T-helper 1 cell treated with Interleukin-12 subunit alpha and Interleukin-12 subunit beta and Interleukin-4 antibody, amounts not matched to agents 30 μg/mL and 1 μg/mL, for 36 hours (primary cell): Measurements from ENCODE around the gene HTRA1.

Source experiments
- H3K27ac Mint-ChIP-seq: one replicate; pipeline ENCODE4 v1.8.0; 2021; ENCODE audit warnings: mild to moderate bottlenecking, mixed read lengths
- H3K27me3 Mint-ChIP-seq: one replicate; pipeline ENCODE4 v1.8.0; 2021; ENCODE audit warnings: low read depth, mixed read lengths
- H3K36me3 Mint-ChIP-seq: one replicate; pipeline ENCODE4 v1.8.0; 2021; ENCODE audit warnings: low read depth, mixed read lengths
- H3K4me1 Mint-ChIP-seq: one replicate; pipeline ENCODE4 v1.8.0; 2021; ENCODE audit warnings: low read depth, mixed read lengths
- H3K4me3 Mint-ChIP-seq: one replicate; pipeline ENCODE4 v1.8.0; 2021; ENCODE audit warnings: mild to moderate bottlenecking, moderate library complexity, mixed read lengths
- H3K9me3 Mint-ChIP-seq: one replicate; pipeline ENCODE4 v1.8.0; 2021; ENCODE audit warnings: mixed read lengths

Gene HTRA1

GRCh38 chr10:122549636-122550035 is 88.3 kb downstream of the HTRA1 start:
- H3K4me1 Mint-ChIP-seq: peaks cover 2% of the 10 kb centered on the region
- H3K27ac Mint-ChIP-seq: no peak overlapping the region
- H3K4me3 Mint-ChIP-seq: no peak overlapping the region

GRCh38 chr10:122550427-122550826 is 89.1 kb downstream of the HTRA1 start:
- H3K27ac Mint-ChIP-seq: no peak overlapping the region
- no peak overlapping the region for H3K4me3 Mint-ChIP-seq
- no peaks in the 10 kb centered on the region for H3K36me3 Mint-ChIP-seq
- no peaks in the 10 kb centered on the region for H3K9me3 Mint-ChIP-seq
- H3K4me1 Mint-ChIP-seq: peaks cover 2% of the 10 kb centered on the region
- H3K27me3 Mint-ChIP-seq: no peaks in the 10 kb centered on the region

More at GRCh38 chr10:122549636-122550035, 88.3 kb downstream of the HTRA1 start:
- Mint-ChIP-seq H3K9me3 (no peaks in the 10 kb centered on the region), H3K27me3 (no peaks in the 10 kb centered on the region), H3K36me3 (no peaks in the 10 kb centered on the region)

GRCh38 chr10:122550983-122551382 is 89.6 kb downstream of the HTRA1 start:
- H3K36me3 Mint-ChIP-seq: no peaks in the 10 kb centered on the region
- no peak overlapping the region for H3K4me3 Mint-ChIP-seq
- H3K27ac Mint-ChIP-seq: no peak overlapping the region
- peaks cover 2% of the 10 kb centered on the region for H3K4me1 Mint-ChIP-seq
- no peaks in the 10 kb centered on the region for H3K9me3 Mint-ChIP-seq
- no peaks in the 10 kb centered on the region for H3K27me3 Mint-ChIP-seq

- Mint-ChIP-seq H3K27ac (no peak overlapping the region), H3K4me3 (no peak overlapping the region), H3K4me1 (peaks cover 2% of the 10 kb centered on the region), H3K9me3 (no peaks in the 10 kb centered on the region), H3K36me3 (no peaks in the 10 kb centered on the region), H3K27me3 (no peaks in the 10 kb centered on the region)
Observed at GRCh38 chr10:122551450-122551849, 90.1 kb downstream of the HTRA1 start.

GRCh38 chr10:122553341-122553740 is 92.0 kb downstream of the HTRA1 start:
- no peak overlapping the region for H3K4me3 Mint-ChIP-seq
- H3K9me3 Mint-ChIP-seq: no peaks in the 10 kb centered on the region
- H3K36me3 Mint-ChIP-seq: no peaks in the 10 kb centered on the region
- no peak overlapping the region for H3K27ac Mint-ChIP-seq
- peaks cover 2% of the 10 kb centered on the region for H3K4me1 Mint-ChIP-seq
- no peaks in the 10 kb centered on the region for H3K27me3 Mint-ChIP-seq

- no peaks in the 10 kb centered on the region for H3K9me3 Mint-ChIP-seq
- no peak overlapping the region for H3K4me3 Mint-ChIP-seq
- peaks cover 9% of the 10 kb centered on the region for H3K4me1 Mint-ChIP-seq
- H3K36me3 Mint-ChIP-seq: no peaks in the 10 kb centered on the region
- H3K27ac Mint-ChIP-seq: no peak overlapping the region
- no peaks in the 10 kb centered on the region for H3K27me3 Mint-ChIP-seq
Observed at GRCh38 chr10:122554131-122555036, 93.0 kb downstream of the HTRA1 start.

- Mint-ChIP-seq H3K27me3 (no peaks in the 10 kb centered on the region), H3K36me3 (no peaks in the 10 kb centered on the region), H3K4me1 (peaks cover 9% of the 10 kb centered on the region)
Observed at GRCh38 chr10:122555442-122555841, 94.1 kb downstream of the HTRA1 start.

GRCh38 chr10:122557516-122557915 is 96.2 kb downstream of the HTRA1 start:
- H3K27ac Mint-ChIP-seq: no peak overlapping the region
- no peaks in the 10 kb centered on the region for H3K9me3 Mint-ChIP-seq
- H3K36me3 Mint-ChIP-seq: no peaks in the 10 kb centered on the region
- H3K4me1 Mint-ChIP-seq: peaks cover 7% of the 10 kb centered on the region
- no peak overlapping the region for H3K4me3 Mint-ChIP-seq
- peaks cover 10% of the 10 kb centered on the region for H3K27me3 Mint-ChIP-seq

More at GRCh38 chr10:122555442-122555841, 94.1 kb downstream of the HTRA1 start:
- no peaks in the 10 kb centered on the region for H3K9me3 Mint-ChIP-seq
- H3K27ac Mint-ChIP-seq: no peak overlapping the region
- H3K4me3 Mint-ChIP-seq: no peak overlapping the region

GRCh38 chr10:122558452-122558851 is 97.1 kb downstream of the HTRA1 start:
- no peak overlapping the region for H3K27ac Mint-ChIP-seq
- H3K4me3 Mint-ChIP-seq: no peak overlapping the region
- peaks cover 10% of the 10 kb centered on the region for H3K27me3 Mint-ChIP-seq

GRCh38 chr10:122559228-122559627 is 97.9 kb downstream of the HTRA1 start:
- Mint-ChIP-seq H3K27ac (no peak overlapping the region), H3K9me3 (no peaks in the 10 kb centered on the region), H3K4me3 (no peak overlapping the region), H3K36me3 (no peaks in the 10 kb centered on the region), H3K4me1 (peaks cover 7% of the 10 kb centered on the region), H3K27me3 (peaks cover 10% of the 10 kb centered on the region)

More at GRCh38 chr10:122558452-122558851, 97.1 kb downstream of the HTRA1 start:
- Mint-ChIP-seq H3K4me1 (peaks cover 7% of the 10 kb centered on the region), H3K36me3 (no peaks in the 10 kb centered on the region), H3K9me3 (no peaks in the 10 kb centered on the region)

GRCh38 chr10:122560279-122560804 is 99.0 kb downstream of the HTRA1 start, which contains the start of gene DMBT1:
DMBT1 (plus strand) TSS chr10:122560754; CDS start chr10:122560771, 17 bp downstream.
- peaks cover 11% of the 10 kb centered on the region for H3K27me3 Mint-ChIP-seq
- H3K4me1 Mint-ChIP-seq: peaks cover 7% of the 10 kb centered on the region
- no peak within 1 kb of the TSS for H3K4me3 Mint-ChIP-seq
- H3K36me3 Mint-ChIP-seq: no peaks in the 10 kb centered on the region
- no peak within 1 kb of the TSS for H3K27ac Mint-ChIP-seq
- no peaks in the 10 kb centered on the region for H3K9me3 Mint-ChIP-seq

- Mint-ChIP-seq H3K36me3 (no peaks in the 10 kb centered on the region), H3K4me3 (no peak overlapping the region), H3K4me1 (peaks cover 7% of the 10 kb centered on the region), H3K27ac (no peak overlapping the region), H3K27me3 (peaks cover 15% of the 10 kb centered on the region), H3K9me3 (no peaks in the 10 kb centered on the region)
Observed at GRCh38 chr10:122561212-122561611, 99.9 kb downstream of the HTRA1 start.

- H3K27me3 Mint-ChIP-seq: peaks cover 15% of the 10 kb centered on the region
- no peaks in the 10 kb centered on the region for H3K9me3 Mint-ChIP-seq
- no peak overlapping the region for H3K27ac Mint-ChIP-seq
- H3K4me3 Mint-ChIP-seq: no peak overlapping the region
- H3K36me3 Mint-ChIP-seq: no peaks in the 10 kb centered on the region
- H3K4me1 Mint-ChIP-seq: peaks cover 7% of the 10 kb centered on the region
Observed at GRCh38 chr10:122561792-122562191, 100.4 kb downstream of the HTRA1 start.
